GM19043 (cell line): Measurements from ENCODE around the gene C6orf163.

Source experiments
- ATAC-seq: cut with Tn5 transposase; IDR thresholded peaks from one replicate; pipeline ENCODE4 v1.9.1; 2021; ENCODE audit warnings: low read depth; ENCODE audit not compliant: unreplicated experiment

Gene C6orf163

GRCh38 chr6:87351583-87351982 lies 7.0 kb downstream of the C6orf163 start:
- ATAC-seq: no peak

- no peak for ATAC-seq
Measured at GRCh38 chr6:87356181-87356580, 11.6 kb downstream of the C6orf163 start.

- ATAC-seq: no peak
Measured at GRCh38 chr6:87357479-87358196, 13.0 kb downstream of the C6orf163 start.

GRCh38 chr6:87364602-87365252 lies 20.1 kb downstream of the C6orf163 start:
- no peak for ATAC-seq

- no peak for ATAC-seq
Measured at GRCh38 chr6:87366072-87366827, 21.6 kb downstream of the C6orf163 start.

- ATAC-seq: no peak
Measured at GRCh38 chr6:87366899-87367298, 22.3 kb downstream of the C6orf163 start.

- no peak for ATAC-seq
Measured at GRCh38 chr6:87373377-87373776, 28.8 kb downstream of the C6orf163 start.

GRCh38 chr6:87375315-87375714 lies 30.7 kb downstream of the C6orf163 start:
- no peak for ATAC-seq

GRCh38 chr6:87376643-87377042 lies 32.0 kb downstream of the C6orf163 start:
- ATAC-seq: no peak

GRCh38 chr6:87378947-87379346 lies 34.3 kb downstream of the C6orf163 start:
- ATAC-seq: no peak

GRCh38 chr6:87382861-87383260 lies 38.2 kb downstream of the C6orf163 start:
- ATAC-seq: no peak

GRCh38 chr6:87384038-87384437 lies 39.4 kb downstream of the C6orf163 start:
- no peak for ATAC-seq

- ATAC-seq: no peak
Measured at GRCh38 chr6:87384449-87384848, 39.8 kb downstream of the C6orf163 start.

GRCh38 chr6:87391334-87391733 lies 46.7 kb downstream of the C6orf163 start:
- ATAC-seq: peak; percentile 54

GRCh38 chr6:87393026-87393622 lies 48.5 kb downstream of the C6orf163 start:
- ATAC-seq: peak; percentile 67

- no peak for ATAC-seq
Measured at GRCh38 chr6:87395431-87395830, 50.8 kb downstream of the C6orf163 start.

- ATAC-seq: peak; percentile 71
Measured at GRCh38 chr6:87396595-87397392, 52.2 kb downstream of the C6orf163 start.

- ATAC-seq: no peak
Measured at GRCh38 chr6:87397656-87398055, 53.0 kb downstream of the C6orf163 start.

GRCh38 chr6:87401832-87402231 lies 57.2 kb downstream of the C6orf163 start:
- no peak for ATAC-seq

- ATAC-seq: no peak
Measured at GRCh38 chr6:87407561-87407900, 62.9 kb downstream of the C6orf163 start.
